ENCODE measurements around the gene ABL1.
A peak's percentile ranks its signal among the peaks of the same experiment; 100 is the strongest.
"Not testable (repeated sequence)": the region's sequence is repeated elsewhere in the genome, so short reads cannot be mapped to it uniquely, and the experiment has no call there.

The ABL1 gene

GRCh38 chr9:130834371-130835336 is at the start of gene ABL1:
Gene ABL1, plus strand, starts transcription at chr9:130835254. Its CDS starts 193 bp downstream, at chr9:130835447.
- DNase-seq: peak; percentile 85 to 86
- no peak for TF ChIP-seq GATA1 (IDR thresholded peaks at IDR 0.05; ENCODE audit: low read depth, low read length)
- peak; percentile 51 for TF ChIP-seq POLR2A (IDR thresholded peaks at IDR 0.05; ENCODE audit: low read length)

GRCh38 chr9:130785940-130786508 is 49.0 kb upstream of the ABL1 start:
- DNase-seq: peak; percentile 26 to 58
- no peak for TF ChIP-seq POLR2A (IDR thresholded peaks at IDR 0.05; ENCODE audit: low read length)

GRCh38 chr9:130786526-130786925 is 48.5 kb upstream of the ABL1 start:
- no peak for TF ChIP-seq POLR2A (IDR thresholded peaks at IDR 0.05; ENCODE audit: low read length)
- no peak for TF ChIP-seq GATA1 (IDR thresholded peaks at IDR 0.05; ENCODE audit: low read depth, low read length)
- DNase-seq: no peak

- DNase-seq: peak; percentile 16 to 18
- TF ChIP-seq POLR2A (IDR thresholded peaks at IDR 0.05; ENCODE audit: low read length): no peak
- TF ChIP-seq GATA1 (IDR thresholded peaks at IDR 0.05; ENCODE audit: low read depth, low read length): no peak
These were observed 45.0 kb upstream of the ABL1 start for GRCh38 chr9:130789747-130790672.

GRCh38 chr9:130791303-130791894 is 43.7 kb upstream of the ABL1 start:
- TF ChIP-seq POLR2A (IDR thresholded peaks at IDR 0.05; ENCODE audit: low read length): no peak
- DNase-seq: no peak

- TF ChIP-seq GATA1 (IDR thresholded peaks at IDR 0.05; ENCODE audit: low read depth, low read length): no peak
- no peak for TF ChIP-seq POLR2A (IDR thresholded peaks at IDR 0.05; ENCODE audit: low read length)
- no peak for DNase-seq
These were observed 41.5 kb upstream of the ABL1 start for GRCh38 chr9:130793589-130793988.

GRCh38 chr9:130794021-130794420 is 41.0 kb upstream of the ABL1 start:
- DNase-seq: not testable (repeated sequence)

GRCh38 chr9:130794423-130794822 is 40.6 kb upstream of the ABL1 start:
- DNase-seq: not testable (repeated sequence)

GRCh38 chr9:130794923-130795495 is 40.0 kb upstream of the ABL1 start:
- TF ChIP-seq GATA1 (IDR thresholded peaks at IDR 0.05; ENCODE audit: low read depth, low read length): no peak
- TF ChIP-seq POLR2A (IDR thresholded peaks at IDR 0.05; ENCODE audit: low read length): no peak
- no peak for DNase-seq

GRCh38 chr9:130803116-130803515 is 31.9 kb upstream of the ABL1 start:
- not testable (repeated sequence) for DNase-seq

- TF ChIP-seq POLR2A (IDR thresholded peaks at IDR 0.05; ENCODE audit: low read length) (no peak), GATA1 (IDR thresholded peaks at IDR 0.05; ENCODE audit: low read depth, low read length) (no peak)
- DNase-seq: no peak
These were observed 29.3 kb upstream of the ABL1 start for GRCh38 chr9:130805510-130806326.

- TF ChIP-seq POLR2A (IDR thresholded peaks at IDR 0.05; ENCODE audit: low read length): no peak
- no peak for TF ChIP-seq GATA1 (IDR thresholded peaks at IDR 0.05; ENCODE audit: low read depth, low read length)
These were observed 28.7 kb upstream of the ABL1 start for GRCh38 chr9:130806327-130806716.

GRCh38 chr9:130810609-130811136 is 24.4 kb upstream of the ABL1 start:
- DNase-seq: no peak
- TF ChIP-seq POLR2A (IDR thresholded peaks at IDR 0.05; ENCODE audit: low read length) (no peak), GATA1 (IDR thresholded peaks at IDR 0.05; ENCODE audit: low read depth, low read length) (no peak)

More at GRCh38 chr9:130806327-130806716, 28.7 kb upstream of the ABL1 start:
- no peak for DNase-seq

All from erythroblast (primary cell).